ENCODE results near the gene OPRM1.

- TF ChIP-seq CTCF (IDR thresholded peaks at IDR 0.05; ENCODE audit: low read depth, low read length, poor library complexity, severe bottlenecking) (no peak), EZH2phosphoT487 (IDR thresholded peaks at IDR 0.05; ENCODE audit: borderline replicate concordance, low read length) (no peak)
These were observed 158.3 kb downstream of the OPRM1 start for GRCh38 chr6:154197196-154197860.
